ENCODE results near the gene PTPDC1. TPM values are rescaled to one million over a fixed set of nuclear protein-coding genes. Genes with fewer than 3 reads are reported as not detected.
A peak's percentile ranks its signal among the peaks of the same experiment; 100 is the strongest.

PTPDC1 gene
- total and polyA plus RNA-seq, 2 experiments from 2014 or later = 3.3 to 11.8 TPM

DNA sequence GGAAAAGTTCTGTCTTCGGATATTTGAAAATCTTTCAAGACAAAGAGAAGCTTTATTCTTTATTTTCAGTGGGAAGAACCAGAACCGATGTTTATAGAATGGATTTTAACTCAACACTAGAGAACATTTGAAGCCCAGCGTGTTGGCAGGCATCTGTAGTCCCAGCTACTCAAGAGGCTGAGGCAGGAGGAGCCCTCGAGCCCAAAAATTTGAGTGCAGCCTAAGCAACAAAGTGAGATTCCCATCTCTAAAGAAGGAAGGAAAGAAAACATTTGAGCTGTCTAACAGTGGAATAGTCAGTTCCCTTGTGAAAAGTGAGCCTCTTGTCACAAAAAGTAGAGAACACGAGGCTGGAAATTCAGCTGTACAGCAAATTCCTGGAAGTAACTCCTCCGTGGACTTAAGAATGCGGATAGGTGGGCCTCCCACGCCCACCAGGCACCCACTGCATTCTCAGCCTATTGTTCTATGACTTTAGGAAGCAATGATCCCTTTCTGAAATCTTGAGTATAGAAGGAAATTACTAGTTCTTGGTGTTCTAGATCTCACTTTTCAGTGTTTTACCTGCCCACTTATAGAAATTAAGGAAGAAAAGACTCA is 2.3 kb upstream of the PTPDC1 start:
- TF ChIP-seq, protein P1, sequence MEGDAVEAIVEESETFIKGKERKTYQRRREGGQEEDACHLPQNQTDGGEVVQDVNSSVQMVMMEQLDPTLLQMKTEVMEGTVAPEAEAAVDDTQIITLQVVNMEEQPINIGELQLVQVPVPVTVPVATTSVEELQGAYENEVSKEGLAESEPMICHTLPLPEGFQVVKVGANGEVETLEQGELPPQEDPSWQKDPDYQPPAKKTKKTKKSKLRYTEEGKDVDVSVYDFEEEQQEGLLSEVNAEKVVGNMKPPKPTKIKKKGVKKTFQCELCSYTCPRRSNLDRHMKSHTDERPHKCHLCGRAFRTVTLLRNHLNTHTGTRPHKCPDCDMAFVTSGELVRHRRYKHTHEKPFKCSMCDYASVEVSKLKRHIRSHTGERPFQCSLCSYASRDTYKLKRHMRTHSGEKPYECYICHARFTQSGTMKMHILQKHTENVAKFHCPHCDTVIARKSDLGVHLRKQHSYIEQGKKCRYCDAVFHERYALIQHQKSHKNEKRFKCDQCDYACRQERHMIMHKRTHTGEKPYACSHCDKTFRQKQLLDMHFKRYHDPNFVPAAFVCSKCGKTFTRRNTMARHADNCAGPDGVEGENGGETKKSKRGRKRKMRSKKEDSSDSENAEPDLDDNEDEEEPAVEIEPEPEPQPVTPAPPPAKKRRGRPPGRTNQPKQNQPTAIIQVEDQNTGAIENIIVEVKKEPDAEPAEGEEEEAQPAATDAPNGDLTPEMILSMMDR (IDR thresholded peaks at IDR 0.05; ENCODE audit: low read depth, low read length) = no peak
- Histone ChIP-seq H3K4me1 (ENCODE audit: low read depth) (peaks cover 11% of the 10 kb centered on the region), H3K27me3 (no peaks in the 10 kb centered on the region), H3K9me3 (ENCODE audit: low read depth) (no peaks in the 10 kb centered on the region), H3K27ac (no peak overlapping the region), H3K36me3 (no peaks in the 10 kb centered on the region), H3K4me3 (no peak overlapping the region)
- peak in 1 of 2 donors; percentile 41 for DNase-seq (ENCODE audit: low read depth in 1 of 2, low spot score in 1 of 2)

DNA sequence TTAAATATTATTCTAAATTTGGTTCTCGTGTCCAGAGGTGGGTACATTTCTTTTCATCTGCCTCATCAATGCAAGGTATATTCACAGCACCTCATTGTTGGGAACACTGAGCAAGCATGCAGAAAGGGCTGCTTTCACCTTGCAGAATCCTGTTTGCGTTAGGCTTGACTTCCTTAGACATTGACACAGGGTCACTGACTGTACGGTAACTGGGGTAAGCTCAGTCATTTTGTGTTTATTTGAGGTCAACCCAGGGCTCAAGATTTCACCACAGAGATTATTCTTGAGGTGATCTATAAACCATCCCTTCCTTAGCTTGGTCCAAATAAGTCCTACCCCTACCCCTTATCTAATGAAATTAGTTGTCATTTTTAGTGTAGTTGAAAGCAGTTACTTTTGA is 1.7 kb upstream of the PTPDC1 start:
- TF ChIP-seq, protein P1 (IDR thresholded peaks at IDR 0.05; ENCODE audit: low read depth, low read length) = no peak
- Histone ChIP-seq H3K4me3 (no peak overlapping the region), H3K27me3 (no peaks in the 10 kb centered on the region), H3K36me3 (no peaks in the 10 kb centered on the region), H3K27ac (peak overlapping the region; percentile 53), H3K9me3 (ENCODE audit: low read depth) (no peaks in the 10 kb centered on the region), H3K4me1 (ENCODE audit: low read depth) (peaks cover 11% of the 10 kb centered on the region)
- DNase-seq (ENCODE audit: low read depth in 1 of 2, low spot score in 1 of 2) = no peak

DNA sequence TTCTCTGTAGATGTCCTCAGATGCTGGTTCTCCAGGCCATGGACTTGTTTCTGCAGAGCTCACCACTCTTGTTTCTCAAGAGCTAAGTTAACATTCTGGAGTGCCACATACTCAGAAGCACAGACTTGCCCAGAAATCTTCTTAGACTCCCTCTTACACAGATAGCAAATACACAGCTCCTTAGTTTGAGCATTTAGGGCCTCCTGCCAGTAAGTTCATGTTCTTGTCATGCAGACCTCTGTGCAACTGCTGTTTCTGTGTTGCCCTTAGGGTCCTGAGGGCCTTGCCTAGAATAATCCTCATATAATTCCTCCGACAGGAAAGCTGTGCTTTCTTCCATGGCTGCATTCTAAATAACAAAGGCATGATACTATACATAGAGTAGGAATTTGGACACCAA is 1.3 kb upstream of the PTPDC1 start:
- H3K27ac ChIP-seq = peak overlapping the region; percentile 53
- H3K9me3 ChIP-seq (ENCODE audit: low read depth) = no peaks in the 10 kb centered on the region
- TF ChIP-seq, protein P1 (IDR thresholded peaks at IDR 0.05; ENCODE audit: low read depth, low read length) = no peak
- DNase-seq (ENCODE audit: low read depth in 1 of 2, low spot score in 1 of 2) = peak in 1 of 2 donors; percentile 71
- H3K36me3 ChIP-seq = no peaks in the 10 kb centered on the region
- no peaks in the 10 kb centered on the region for H3K27me3 ChIP-seq
- no peak overlapping the region for H3K4me3 ChIP-seq
- H3K4me1 ChIP-seq (ENCODE audit: low read depth) = peaks cover 11% of the 10 kb centered on the region

DNA sequence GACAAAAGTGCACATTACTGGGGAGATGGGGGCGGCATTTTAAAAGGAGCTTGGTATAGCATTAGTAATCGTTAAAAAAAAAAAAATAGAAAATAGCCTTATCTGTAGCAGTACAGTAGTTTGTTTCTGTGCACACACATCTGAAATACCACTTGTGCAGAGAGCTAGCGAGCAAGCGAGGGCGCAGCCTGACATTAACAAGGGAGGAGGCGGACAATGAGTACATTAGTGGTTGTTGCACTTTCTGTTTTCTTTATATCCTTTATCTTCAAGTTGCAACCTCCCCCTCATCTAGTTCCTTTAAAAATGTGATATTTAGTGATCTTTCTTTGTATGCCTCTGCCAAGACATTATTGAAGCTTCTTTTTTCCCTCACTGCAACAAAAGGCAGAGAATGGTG is 880 bp upstream of the PTPDC1 start:
- peak overlapping the region; percentile 53 for H3K27ac ChIP-seq
- TF ChIP-seq, protein P1 (IDR thresholded peaks at IDR 0.05; ENCODE audit: low read depth, low read length) = no peak
- peaks cover 11% of the 10 kb centered on the region for H3K4me1 ChIP-seq (ENCODE audit: low read depth)
- no peak overlapping the region for H3K4me3 ChIP-seq
- H3K36me3 ChIP-seq = no peaks in the 10 kb centered on the region
- H3K9me3 ChIP-seq (ENCODE audit: low read depth) = no peaks in the 10 kb centered on the region
- no peaks in the 10 kb centered on the region for H3K27me3 ChIP-seq
- peak; percentile 5 to 79 for DNase-seq (ENCODE audit: low read depth in 1 of 2, low spot score in 1 of 2)

DNA sequence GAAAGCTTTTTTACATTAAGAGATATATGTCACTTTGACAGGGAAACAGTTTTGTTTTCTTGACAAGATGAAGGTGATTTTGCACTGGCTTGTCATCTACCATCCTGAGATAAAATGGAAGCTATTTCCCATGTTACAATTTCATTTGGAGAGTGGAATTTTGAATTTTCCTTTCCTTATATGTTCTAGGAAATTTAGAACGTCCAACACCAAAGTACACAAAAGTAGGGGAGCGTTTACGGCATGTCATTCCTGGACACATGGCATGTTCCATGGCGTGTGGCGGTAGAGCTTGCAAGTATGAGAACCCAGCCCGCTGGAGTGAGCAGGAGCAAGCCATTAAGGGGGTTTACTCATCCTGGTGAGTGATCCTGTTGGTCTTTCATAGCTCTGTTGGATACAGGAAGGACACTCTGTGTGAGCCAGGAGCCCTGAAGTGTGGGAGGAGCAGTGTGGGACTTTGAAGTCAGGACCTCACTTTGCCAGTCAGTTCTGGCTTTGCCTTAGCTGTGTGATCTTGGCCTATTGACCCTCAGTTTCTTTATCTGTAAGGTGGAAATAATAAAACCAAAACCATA is 887 bp downstream of the PTPDC1 start:
- Histone ChIP-seq H3K4me3 (no peak overlapping the region), H3K9me3 (ENCODE audit: low read depth) (no peaks in the 10 kb centered on the region), H3K27me3 (no peaks in the 10 kb centered on the region), H3K27ac (no peak overlapping the region), H3K36me3 (no peaks in the 10 kb centered on the region), H3K4me1 (ENCODE audit: low read depth) (peaks cover 11% of the 10 kb centered on the region)
- DNase-seq (ENCODE audit: low read depth in 1 of 2, low spot score in 1 of 2) = peak in 1 of 2 donors; percentile 34
- TF ChIP-seq, protein P1 (IDR thresholded peaks at IDR 0.05; ENCODE audit: low read depth, low read length) = no peak

Measured in cardiac muscle cell (in vitro differentiated cells and primary cell).